T47D (cell line): ENCODE data around the gene PPP1R14D.
A peak's percentile ranks its signal among the peaks of the same experiment; 100 is the strongest.

Experiments used
- DNase-seq, 2 experiments: peaks; one replicate each; pipeline versions ENCODE4 v3.0.0 to v3.0.0-alpha.2; 2011 to 2012; ENCODE audit warnings: low read depth in 1 of 2, low spot score in 1 of 2
- JUND ChIP-seq: IDR thresholded peaks from 2 replicates; pipeline ENCODE4 v1.6.1; 2012; ENCODE audit warnings: low read depth
- in situ Hi-C: cut with HindIII; loops from 2 replicates; pipeline ENCODE4 v1.10.0; 2016; ENCODE audit warnings: low sequenced_read_pairs, low pct_unique_long_range_greater_than_20kb

The PPP1R14D gene

DNA sequence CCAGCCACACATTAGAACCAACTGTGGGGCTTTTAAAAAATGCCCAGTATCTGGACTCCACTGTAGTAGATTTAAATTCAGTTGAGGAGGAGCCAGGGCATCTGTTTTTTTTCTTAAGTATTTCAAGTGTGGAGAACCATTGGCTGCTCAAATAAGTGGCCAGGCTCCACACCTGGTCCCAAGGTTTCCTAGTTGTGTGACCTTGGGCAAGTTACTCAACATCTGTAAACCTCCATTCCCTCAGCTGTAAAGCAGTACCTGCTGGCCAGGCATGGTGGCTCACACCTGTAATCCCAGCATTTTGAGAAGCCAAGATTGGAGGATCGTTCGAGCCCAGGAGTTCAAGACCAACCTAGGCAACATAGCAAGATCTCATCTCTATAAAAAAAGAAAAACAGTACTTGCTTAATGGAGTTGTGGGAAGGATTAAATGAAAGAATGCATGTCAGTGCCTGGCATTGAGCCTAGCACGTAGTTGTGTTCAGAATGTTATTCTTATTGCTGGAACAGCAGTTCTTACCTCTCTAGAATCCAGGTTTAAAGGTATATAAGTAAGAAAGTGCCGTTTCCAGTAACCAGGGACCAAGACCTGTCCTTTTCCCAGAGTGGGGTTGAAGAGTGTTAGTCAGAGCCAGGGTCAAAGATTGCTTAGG lies 2.0 kb downstream of the PPP1R14D start:
- no peak for DNase-seq
- in situ Hi-C loops: no loop called here
- no peak for TF ChIP-seq JUND

DNA sequence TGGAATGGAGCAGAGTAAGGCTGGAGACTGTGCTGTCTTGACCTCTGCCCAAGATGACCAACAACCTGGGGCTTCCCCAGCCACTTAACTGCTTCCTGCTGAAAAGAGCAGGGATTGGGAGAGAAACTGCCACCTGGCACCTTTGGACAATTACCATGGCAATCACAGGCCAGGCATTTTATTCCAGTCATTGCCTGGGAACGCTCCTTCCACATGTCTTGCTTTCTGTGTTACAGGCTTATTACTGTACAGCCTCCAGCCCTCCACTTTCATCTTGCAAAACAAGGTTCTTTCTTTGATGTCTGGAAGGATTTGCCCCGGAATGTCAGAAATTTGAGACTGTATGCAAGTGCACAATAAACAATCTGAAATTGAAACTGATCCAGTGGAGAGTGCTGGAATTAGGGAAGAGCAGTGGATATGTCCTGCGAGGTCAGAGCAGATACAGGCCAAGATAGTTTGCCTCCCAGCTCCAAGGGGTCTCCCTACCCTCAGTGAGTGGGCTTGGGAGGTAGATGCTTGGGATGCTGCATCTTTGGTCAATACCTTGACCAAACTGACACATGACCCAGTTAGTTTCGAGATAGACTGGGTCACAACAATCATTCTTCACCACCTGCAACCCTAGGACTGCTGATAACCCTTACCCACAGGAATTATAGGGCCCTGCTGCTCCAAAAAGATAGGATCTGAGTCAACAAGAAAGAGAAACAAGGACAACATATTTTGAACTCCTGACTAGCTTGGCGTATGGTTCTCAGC lies 2.7 kb downstream of the PPP1R14D start:
- TF ChIP-seq JUND: no peak; the same call in 1 of the 2 replicates
- DNase-seq: peak in 1 of 2 experiments; percentile 72
- in situ Hi-C loops: no loop called here

DNA sequence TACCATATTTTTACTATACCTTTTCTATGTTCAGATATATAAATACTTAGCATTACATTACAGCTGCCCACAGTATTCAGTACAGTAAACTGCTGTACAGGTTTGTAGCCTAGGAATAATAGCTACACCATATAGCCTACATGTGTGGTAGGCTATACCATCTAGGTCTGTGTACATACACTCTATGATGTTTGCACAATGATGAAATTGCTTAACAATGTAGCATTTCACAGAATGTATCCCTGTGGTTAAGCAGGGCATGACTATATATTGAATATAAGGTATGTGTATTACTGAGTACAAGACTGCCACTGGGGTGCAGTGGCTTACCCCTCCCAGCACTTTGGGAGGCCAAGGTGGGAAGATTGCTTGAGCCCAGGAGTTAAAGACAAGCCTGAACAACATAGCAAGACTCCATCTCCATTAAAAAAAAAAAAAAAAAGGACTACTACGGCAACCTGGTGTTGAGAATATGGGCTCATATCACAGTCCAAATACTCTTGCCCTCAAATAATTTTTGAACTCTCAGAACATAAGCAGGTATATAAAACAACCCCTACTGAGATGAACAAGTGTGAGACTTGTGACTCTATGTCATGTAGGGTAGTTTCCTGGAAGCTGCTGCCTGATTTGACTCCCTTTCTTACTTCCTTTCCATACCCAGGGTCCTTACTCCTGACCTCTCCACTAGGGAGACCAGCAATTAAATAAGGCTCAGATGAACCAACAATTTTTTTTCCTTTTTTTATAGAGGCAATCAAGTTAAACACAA lies 4.8 kb downstream of the PPP1R14D start:
- DNase-seq: peak in 1 of 2 experiments; percentile 91
- in situ Hi-C loops: no loop called here
- TF ChIP-seq JUND: peak; percentile 96

DNA sequence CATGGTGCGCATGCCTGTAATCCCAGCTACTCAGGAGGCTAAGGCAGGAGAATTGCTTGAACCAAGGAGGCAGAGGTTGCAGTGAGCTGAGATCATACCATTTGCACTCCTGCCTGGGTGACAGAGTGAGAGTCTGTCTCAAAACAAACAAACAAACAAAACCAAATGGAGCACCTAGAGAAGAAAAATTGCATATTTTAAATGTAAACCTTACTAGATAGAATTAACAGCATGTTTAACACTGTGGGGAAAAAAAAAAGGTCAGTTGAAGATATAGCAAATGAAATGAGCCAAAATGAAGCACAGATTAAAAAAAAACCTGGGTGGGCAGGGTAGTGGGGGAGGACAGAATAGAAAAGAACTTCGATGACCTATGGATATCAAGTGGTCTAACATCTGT lies 7.3 kb downstream of the PPP1R14D start:
- no peak for TF ChIP-seq JUND
- DNase-seq: no peak
- in situ Hi-C loops: no loop called here

DNA sequence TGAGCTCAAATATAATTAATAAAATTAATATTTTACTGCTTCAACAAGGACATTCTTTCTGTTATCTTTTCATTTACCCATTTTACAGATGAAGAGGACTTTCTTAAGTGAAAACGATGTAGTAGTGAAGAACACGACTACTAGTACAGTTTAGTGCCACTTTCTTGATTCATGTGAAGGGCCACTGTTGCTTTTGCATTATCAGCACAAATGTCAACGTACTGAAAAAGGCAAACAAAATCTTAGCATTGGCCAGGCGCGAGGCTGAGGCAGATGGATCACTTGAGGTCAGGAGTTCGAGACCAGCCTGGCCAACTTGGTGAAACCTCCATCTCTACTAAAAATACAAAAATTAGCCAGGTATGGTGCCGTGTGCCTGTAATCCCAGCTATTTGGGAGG lies 9.5 kb downstream of the PPP1R14D start:
- in situ Hi-C loops: no loop called here

DNA sequence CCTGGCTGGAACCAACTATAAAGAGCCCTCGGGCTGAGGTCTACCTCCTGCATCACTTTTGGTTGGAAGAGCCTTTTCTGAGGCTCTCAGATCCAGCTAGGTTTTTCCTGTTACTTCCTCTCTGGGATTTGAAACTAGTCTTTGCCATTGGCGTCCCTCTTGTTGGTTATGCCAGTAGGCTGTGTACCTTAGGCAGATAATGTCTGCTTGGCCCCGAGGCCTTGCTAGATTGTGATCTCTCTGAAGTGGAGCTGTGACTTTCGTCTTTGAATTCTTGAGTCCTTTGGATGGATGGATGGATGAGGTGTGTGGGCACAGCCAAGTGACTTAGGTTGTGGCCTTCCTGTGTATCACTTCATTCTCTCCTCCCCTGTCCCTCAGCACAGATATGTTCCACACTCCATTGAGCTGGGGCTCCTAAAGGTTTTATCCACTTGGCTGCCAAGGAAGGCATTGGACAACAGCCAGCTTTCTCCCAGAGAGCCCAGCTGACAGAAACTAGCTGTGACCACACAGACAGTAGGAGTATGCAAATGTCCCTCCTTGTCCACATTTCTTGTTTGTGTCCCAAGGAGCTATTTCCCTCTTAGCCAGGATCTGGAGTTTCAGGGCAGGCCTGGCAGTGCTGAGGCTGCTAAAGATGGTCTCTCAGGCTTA lies 13.3 kb downstream of the PPP1R14D start:
- peak; percentile 81 for TF ChIP-seq JUND
- DNase-seq: peak; percentile 51 to 92
- in situ Hi-C loops: no loop called here

More for the DNA sequence above, 9.5 kb downstream of the PPP1R14D start:
- TF ChIP-seq JUND: no peak
- DNase-seq: no peak

DNA sequence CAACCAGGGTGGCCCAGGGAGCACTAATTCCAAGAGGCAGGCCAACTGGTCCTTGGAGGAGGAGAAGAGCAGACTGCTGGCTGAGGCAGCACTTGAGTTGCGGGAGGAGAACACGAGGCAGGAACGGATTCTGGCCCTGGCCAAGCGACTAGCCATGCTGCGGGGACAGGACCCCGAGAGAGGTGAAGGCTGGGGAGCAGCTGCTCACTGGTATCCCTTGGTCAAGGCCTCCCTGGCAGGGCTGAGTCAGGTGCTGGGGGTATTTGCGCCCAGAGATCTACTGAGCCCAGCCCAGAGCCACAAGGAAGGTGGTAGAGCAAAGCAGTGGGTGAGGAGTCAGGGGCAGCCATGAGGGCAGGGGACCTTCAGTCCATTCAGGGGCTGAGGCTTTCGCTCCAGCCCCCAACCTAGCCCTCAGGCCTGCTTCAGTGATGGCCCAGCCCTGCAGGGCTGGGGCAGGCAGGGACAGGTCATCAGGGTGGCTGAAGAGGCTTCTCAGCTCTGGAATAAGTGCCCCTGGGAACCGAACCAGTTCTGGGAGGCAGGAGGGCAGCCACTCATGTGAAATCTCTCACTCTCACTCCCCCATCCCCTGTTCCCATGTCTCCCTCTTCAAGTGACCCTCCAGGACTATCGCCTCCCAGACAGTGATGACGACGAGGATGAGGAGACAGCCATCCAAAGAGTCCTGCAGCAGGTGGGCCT lies 15.6 kb downstream of the PPP1R14D start:
- no peak for TF ChIP-seq JUND
- no peak for DNase-seq
- in situ Hi-C loops: no loop called here

DNA sequence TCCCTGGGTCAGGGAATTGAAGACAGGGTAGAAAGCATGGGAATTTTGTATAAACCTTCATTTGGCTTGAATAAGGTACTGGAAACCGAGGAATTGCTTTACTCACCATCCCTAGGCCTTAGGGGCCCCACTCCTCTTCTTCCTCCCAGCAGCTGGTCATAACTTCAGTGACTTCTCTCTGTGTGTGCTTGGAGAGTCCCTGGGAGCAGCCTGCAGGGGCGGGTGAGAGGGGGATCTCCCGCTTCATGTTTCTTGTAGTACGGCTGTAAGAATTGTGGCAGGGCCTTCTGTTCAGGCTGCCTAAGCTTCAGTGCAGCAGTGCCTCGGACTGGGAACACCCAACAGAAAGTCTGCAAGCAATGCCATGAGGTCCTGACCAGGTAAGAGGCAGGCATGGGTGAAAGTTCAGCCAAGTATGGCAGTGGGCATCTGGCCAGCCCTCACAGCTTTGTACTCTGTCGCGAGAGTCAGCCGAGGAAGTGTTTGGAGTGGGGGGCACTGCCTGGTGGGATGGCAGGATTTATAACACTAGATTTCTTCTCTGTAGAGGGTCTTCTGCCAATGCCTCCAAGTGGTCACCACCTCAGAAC lies 19.6 kb downstream of the PPP1R14D start:
- in situ Hi-C loops: no loop called here
- no peak for DNase-seq

DNA sequence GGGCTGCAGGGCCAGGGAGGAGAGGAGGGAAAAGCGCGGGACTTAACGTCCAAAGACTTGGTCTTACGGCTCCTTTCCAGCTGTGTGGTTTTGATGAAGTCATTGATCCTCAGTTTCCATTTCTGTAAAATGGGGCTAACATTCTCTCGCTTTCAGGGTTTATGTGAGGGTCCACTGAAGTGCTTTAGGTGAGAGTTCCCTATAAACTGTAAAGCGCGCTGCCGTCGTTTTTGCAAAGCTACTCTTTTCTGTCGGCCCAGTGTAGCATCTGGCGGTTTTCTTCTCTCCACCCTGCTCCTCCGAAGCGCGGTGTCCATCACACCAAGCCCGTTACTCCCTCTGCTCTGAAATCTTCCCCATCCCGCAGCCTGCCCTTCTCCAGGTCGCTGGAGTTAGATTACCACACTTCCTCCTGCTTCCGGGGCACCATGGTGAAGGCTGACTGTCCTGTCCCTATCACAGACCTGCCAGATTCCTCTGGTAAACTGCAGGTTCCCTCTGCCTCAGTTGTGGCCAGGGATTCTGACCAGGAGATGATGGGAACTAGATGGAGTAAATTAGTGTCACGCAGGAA lies 20.5 kb downstream of the PPP1R14D start:
- DNase-seq: no peak
- in situ Hi-C loops: no loop called here
- no peak for TF ChIP-seq JUND

More for the DNA sequence above, 19.6 kb downstream of the PPP1R14D start:
- TF ChIP-seq JUND: no peak

DNA sequence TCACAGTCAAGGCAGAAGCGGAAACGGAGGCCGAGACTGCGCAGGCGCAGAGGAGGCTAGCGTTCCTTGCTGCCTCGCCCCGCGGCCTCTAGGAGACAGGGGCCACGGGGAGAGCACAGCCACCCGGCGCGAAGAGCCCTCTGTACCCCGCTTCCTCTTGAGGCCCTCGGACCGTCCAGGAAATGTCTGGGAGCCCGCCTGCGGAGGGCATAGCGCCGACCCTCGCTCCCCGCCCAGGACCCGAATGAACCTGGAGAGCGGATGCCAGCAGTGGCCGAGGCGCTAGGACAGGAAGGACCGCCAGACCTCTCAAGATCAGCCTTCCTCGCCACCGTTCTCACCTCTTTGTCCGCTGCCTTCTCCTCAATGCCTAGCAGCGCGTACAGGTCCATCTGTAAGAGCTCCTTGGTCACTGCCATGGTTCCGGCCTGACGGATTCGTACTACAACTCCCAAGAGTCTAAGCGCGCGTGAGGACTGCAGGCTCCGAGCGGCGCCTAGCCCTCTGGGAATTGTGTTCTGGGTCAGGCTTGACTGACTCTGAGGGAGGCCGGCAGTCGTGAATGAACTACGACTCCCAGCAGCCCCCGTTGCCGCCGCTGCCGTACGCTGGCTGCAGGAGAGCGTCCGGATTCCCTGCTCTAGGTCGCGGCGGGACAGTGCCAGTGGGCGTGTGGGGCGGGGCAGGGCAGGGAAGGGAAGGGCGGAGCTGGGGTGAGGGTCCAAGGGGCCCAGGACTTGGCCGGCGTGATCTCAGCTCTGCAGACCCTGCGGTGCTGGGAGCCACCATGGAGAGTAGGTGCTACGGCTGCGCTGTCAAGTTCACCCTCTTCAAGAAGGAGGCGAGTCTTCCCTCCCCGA lies 21.2 kb downstream of the PPP1R14D start, which contains the start of the genes DNAJC17 and ZFYVE19:
Gene DNAJC17, minus strand, starts transcription at position 446 of the 860 bp plus-strand sequence. Its CDS starts 27 bp downstream, at position 419.
Gene ZFYVE19, plus strand, starts transcription at position 62 of the 860 bp plus-strand sequence. Its CDS starts 501 bp downstream, at position 563.
- in situ Hi-C loops: no loop called here
- TF ChIP-seq JUND: no peak
- DNase-seq: peak; percentile 69 to 98
